ENCODE results near the gene STXBP6.
"Not testable (repeated sequence)": the region's sequence is repeated elsewhere in the genome, so short reads cannot be mapped to it uniquely, and the experiment has no call there.

Gene STXBP6

DNA sequence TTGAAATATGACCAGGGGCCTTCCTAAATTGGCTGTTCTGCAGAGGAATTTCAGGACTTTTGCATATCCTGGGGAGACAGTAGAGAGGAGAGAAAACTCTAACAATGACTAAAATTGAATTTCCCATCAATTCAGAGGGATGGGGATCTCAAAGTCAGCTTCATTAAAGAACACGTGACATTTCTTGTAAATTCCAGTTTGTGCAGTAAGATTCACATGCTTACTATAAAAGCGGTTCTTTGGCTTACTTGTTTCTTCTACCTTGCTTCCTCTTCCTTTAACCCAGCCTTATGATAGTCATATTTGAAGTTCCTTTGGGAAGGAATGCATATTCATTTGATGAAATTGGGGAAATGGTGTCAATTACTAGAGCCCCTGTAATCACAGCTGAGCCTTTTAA is 272.3 kb downstream of the STXBP6 start:
- TF ChIP-seq, protein P1, sequence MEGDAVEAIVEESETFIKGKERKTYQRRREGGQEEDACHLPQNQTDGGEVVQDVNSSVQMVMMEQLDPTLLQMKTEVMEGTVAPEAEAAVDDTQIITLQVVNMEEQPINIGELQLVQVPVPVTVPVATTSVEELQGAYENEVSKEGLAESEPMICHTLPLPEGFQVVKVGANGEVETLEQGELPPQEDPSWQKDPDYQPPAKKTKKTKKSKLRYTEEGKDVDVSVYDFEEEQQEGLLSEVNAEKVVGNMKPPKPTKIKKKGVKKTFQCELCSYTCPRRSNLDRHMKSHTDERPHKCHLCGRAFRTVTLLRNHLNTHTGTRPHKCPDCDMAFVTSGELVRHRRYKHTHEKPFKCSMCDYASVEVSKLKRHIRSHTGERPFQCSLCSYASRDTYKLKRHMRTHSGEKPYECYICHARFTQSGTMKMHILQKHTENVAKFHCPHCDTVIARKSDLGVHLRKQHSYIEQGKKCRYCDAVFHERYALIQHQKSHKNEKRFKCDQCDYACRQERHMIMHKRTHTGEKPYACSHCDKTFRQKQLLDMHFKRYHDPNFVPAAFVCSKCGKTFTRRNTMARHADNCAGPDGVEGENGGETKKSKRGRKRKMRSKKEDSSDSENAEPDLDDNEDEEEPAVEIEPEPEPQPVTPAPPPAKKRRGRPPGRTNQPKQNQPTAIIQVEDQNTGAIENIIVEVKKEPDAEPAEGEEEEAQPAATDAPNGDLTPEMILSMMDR (IDR thresholded peaks at IDR 0.05; ENCODE audit: low read depth, low read length, missing control alignments): no peak
- DNase-seq (ENCODE audit: low read depth): no peak

DNA sequence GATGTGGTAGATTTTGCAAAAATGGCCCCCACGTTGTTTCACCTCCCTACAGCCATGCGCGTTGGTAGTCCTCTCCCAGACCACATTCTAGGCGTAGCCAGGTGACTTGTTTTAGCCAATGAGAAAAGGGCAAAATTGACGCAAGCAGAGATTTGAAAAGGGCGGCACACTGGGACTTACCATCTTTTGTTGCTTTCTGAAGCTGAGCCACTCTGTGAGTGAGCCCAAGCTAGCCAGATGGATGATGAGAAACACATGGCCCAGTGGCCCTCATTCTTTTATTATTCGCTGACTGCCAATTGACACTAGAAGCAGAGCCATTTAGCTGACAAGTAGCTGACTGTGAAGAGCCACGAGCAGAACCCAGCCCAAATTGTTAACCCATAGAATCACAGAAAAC is 274.0 kb downstream of the STXBP6 start:
- no peak overlapping the region for H3K4me3 ChIP-seq (ENCODE audit: low read depth, low read length)
- TF ChIP-seq, protein P1 (IDR thresholded peaks at IDR 0.05; ENCODE audit: low read depth, low read length, missing control alignments): no peak

More for the DNA sequence above, 272.3 kb downstream of the STXBP6 start:
- H3K4me3 ChIP-seq (ENCODE audit: low read depth, low read length): no peak overlapping the region

DNA sequence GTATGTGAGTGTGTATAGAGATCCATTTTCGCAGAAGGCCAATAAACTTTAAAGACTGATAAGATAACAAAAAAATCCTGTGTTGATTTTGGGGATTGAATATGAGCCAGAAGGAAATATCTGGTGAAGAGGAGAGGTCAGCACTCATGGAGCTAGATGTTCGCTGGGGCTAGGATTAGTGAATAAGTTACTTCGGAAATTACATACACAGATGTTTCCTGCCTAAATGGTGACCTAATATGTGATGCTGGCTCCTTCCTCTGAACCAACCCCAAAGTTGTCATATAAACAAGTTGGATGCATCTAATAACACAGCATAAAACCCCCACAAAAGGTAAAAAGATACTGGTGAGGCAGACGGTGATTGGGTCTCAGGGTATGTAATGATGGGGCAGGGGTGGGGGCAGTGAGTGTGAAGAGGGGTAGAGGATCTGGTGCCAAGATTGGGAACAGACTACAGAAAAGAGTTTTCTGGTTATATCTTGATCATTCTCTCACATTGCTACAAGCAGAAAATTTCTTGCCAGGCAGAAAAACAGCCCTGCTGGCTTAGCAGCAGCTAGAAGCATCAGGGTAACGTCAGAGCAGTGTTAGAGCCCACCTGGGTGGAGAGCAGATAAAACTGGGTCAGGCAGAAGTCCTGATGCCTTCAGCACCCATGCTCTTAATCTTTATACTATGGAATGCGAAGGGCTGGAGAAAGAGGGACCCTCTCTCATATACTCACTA is 275.6 kb downstream of the STXBP6 start:
- TF ChIP-seq, protein P1 (IDR thresholded peaks at IDR 0.05; ENCODE audit: low read depth, low read length, missing control alignments): no peak
- H3K4me3 ChIP-seq (ENCODE audit: low read depth, low read length): no peak overlapping the region
- no peak for DNase-seq (ENCODE audit: low read depth)

More for the DNA sequence above, 274.0 kb downstream of the STXBP6 start:
- no peak for DNase-seq (ENCODE audit: low read depth)

DNA sequence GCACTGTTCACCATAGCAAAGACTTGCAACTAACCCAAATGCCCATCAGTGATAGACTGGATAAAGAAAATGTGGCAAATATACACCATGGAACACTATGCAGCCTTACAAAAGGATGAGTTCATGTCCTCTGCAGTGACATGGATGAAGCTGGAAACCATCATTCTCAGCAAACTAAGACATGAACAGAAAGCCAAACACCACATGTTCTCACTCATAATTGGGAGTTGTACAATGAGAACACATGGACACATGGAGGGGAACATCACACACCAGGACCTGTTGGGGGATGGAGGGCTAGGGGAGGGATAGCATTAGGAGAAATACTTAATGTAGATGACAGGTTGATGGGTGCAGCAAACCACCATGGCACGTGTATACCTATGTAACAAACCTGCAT is 276.4 kb downstream of the STXBP6 start:
- not testable (repeated sequence) for H3K4me3 ChIP-seq (ENCODE audit: low read depth, low read length); DNase-seq (ENCODE audit: low read depth)

DNA sequence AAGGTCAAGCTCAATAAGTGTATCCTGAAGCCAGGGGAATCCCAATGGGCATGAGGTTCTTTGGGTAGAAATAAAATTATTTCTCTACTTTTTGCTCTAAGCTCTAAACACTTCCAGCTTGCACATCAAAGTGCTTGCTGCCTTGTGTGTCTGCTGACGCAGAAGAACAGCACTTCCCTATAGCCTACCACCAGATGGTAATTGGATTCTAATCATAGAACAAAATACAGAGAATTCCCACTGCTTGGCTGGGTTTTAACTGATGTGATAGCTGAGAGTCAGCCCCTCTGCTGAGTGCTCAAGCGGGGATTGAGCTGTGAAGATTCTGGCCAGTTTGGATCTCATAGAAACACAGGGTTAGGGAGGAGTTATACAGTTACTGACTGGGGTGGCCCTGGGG is 283.5 kb downstream of the STXBP6 start:
- TF ChIP-seq, protein P1 (IDR thresholded peaks at IDR 0.05; ENCODE audit: low read depth, low read length, missing control alignments): no peak

DNA sequence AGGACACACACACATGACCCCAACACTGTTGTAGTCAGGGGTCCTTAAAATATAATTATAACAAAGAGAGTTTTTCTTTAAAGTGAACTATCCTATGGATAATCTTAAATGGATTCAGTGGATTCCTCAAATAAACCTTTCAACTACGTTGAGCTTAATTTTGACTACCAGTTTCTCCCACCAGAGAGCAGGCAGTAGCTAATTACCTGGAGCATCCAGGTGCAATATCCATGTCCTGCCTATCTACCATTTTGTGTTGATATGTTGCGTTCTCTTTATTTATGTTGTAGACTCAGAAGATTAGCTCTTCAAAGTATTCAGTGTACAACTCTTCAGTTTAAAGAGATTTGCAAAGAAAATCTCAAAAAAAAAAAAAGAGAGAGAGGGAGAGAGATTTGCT is 288.8 kb downstream of the STXBP6 start:
- TF ChIP-seq, protein P1 (IDR thresholded peaks at IDR 0.05; ENCODE audit: low read depth, low read length, missing control alignments): no peak
- no peak for DNase-seq (ENCODE audit: low read depth)
- H3K4me3 ChIP-seq (ENCODE audit: low read depth, low read length): no peak overlapping the region

More for the DNA sequence above, 283.5 kb downstream of the STXBP6 start:
- no peak overlapping the region for H3K4me3 ChIP-seq (ENCODE audit: low read depth, low read length)
- DNase-seq (ENCODE audit: low read depth): no peak

Measured in GM12864 (cell line).